Liver (tissue), 9 donors: ENCODE measurements around the gene TMEM164. TPM values are rescaled to one million over a fixed set of nuclear protein-coding genes. Genes with fewer than 3 reads are reported as not detected.

Experiments used
- DNase-seq: peaks from one replicate; pipeline ENCODE4 v3.0.0-alpha.2; 2017; ENCODE audit warnings: low spot score
- H3K27ac ChIP-seq, 2 donors: one replicate each; pipeline ENCODE4 v1.7.0; 2013; ENCODE audit warnings: inconsistent platforms in 2 of 2, low read length in 2 of 2, control low read depth in 1 of 2, low read depth in 1 of 2, mild to moderate bottlenecking in 1 of 2
- H3K27me3 ChIP-seq, 4 donors: one replicate each; pipeline versions ENCODE4 v1.6.1 to v1.7.0; 2013; ENCODE audit warnings: low read length in 3 of 4, inconsistent platforms in 1 of 4, mild to moderate bottlenecking in 1 of 4, moderate library complexity in 1 of 4; ENCODE audit not compliant: control insufficient read depth in 4 of 4, insufficient read depth in 4 of 4
- H3K36me3 ChIP-seq, 4 donors: one replicate each; pipeline versions ENCODE4 v1.6.1 to v1.7.0; 2013; ENCODE audit warnings: low read length in 3 of 4, mild to moderate bottlenecking in 3 of 4, low read depth in 1 of 4, moderate library complexity in 1 of 4; ENCODE audit not compliant: control insufficient read depth in 4 of 4, insufficient read depth in 3 of 4
- H3K4me1 ChIP-seq, 4 donors: one replicate each; pipeline versions ENCODE4 v1.6.1 to v1.7.0; 2013; ENCODE audit warnings: low read length in 3 of 4, mild to moderate bottlenecking in 3 of 4, moderate library complexity in 1 of 4; ENCODE audit not compliant: control insufficient read depth in 4 of 4, insufficient read depth in 4 of 4
- H3K4me3 ChIP-seq, 3 donors: one replicate each; pipeline versions ENCODE4 v1.6.1 to v1.7.0; 2013; ENCODE audit warnings: low read length in 3 of 3, control low read depth in 1 of 3, low read depth in 1 of 3, mild to moderate bottlenecking in 1 of 3
- H3K9ac ChIP-seq, 2 donors: one replicate each; pipeline ENCODE4 v1.7.0; 2013; ENCODE audit warnings: low read length in 2 of 2, mild to moderate bottlenecking in 2 of 2, moderate library complexity in 2 of 2, control low read depth in 1 of 2, low read depth in 1 of 2
- H3K9me3 ChIP-seq, 4 donors: one replicate each; pipeline versions ENCODE4 v1.6.1 to v1.7.0; 2013; ENCODE audit warnings: low read length in 3 of 4; ENCODE audit not compliant: control insufficient read depth in 4 of 4
- FOXA1 ChIP-seq: IDR thresholded peaks from 2 replicates; pipeline ENCODE4 v1.6.1; 2016; ENCODE audit warnings: antibody characterized with exemption
- FOXA2 ChIP-seq: IDR thresholded peaks from 2 replicates; pipeline ENCODE4 v1.6.1; 2016; ENCODE audit warnings: antibody characterized with exemption
- GABPA ChIP-seq, 2 donors: IDR thresholded peaks in 1 of 2; conservative IDR thresholded peaks in 1 of 2; 2 replicates each; pipeline ENCODE4 v1.6.1; 2016; ENCODE audit warnings: antibody characterized with exemption in 2 of 2, mild to moderate bottlenecking in 1 of 2, moderate library complexity in 1 of 2
- HNF4A ChIP-seq, 2 donors: conservative IDR thresholded peaks; 2 replicates each; pipeline ENCODE4 v1.6.1; 2016; ENCODE audit warnings: antibody characterized with exemption in 2 of 2, mild to moderate bottlenecking in 2 of 2
- HNF4G ChIP-seq: IDR thresholded peaks from 2 replicates; pipeline ENCODE4 v1.6.1; 2016; ENCODE audit warnings: antibody characterized with exemption
- JUND ChIP-seq, 2 donors: IDR thresholded peaks; 2 replicates each; pipeline ENCODE4 v1.6.1; 2016; ENCODE audit warnings: antibody characterized with exemption in 2 of 2
- NR2F2 ChIP-seq: IDR thresholded peaks from 2 replicates; pipeline ENCODE4 v1.6.1; 2016; ENCODE audit warnings: antibody characterized with exemption
- RAD21 ChIP-seq, 2 donors: IDR thresholded peaks; 2 replicates each; pipeline ENCODE4 v1.6.1; 2016; ENCODE audit warnings: antibody characterized with exemption in 2 of 2, mild to moderate bottlenecking in 2 of 2
- RXRA ChIP-seq, 2 donors: IDR thresholded peaks; 2 replicates each; pipeline ENCODE4 v1.6.1; 2017 to 2018; ENCODE audit warnings: antibody characterized with exemption in 2 of 2, mild to moderate bottlenecking in 1 of 2
- TAF1 ChIP-seq: conservative IDR thresholded peaks from 2 replicates; pipeline ENCODE4 v1.6.1; 2016; ENCODE audit warnings: antibody characterized with exemption, mild to moderate bottlenecking
- YY1 ChIP-seq: IDR thresholded peaks from 2 replicates; pipeline ENCODE4 v1.6.1; 2016; ENCODE audit warnings: antibody characterized with exemption, mild to moderate bottlenecking
- WGBS: extraction: QIAGEN DNeasy Blood & Tissue Kit; methylation state at CpG from one replicate; pipeline ENCODE4 v1.1.7; 2013; 5-methylcytosine and 5-hydroxymethylcytosine counted together
- polyA plus RNA-seq, 2 donors: library from polyadenylated mRNA; stranded (reverse) in 1 of 2; unstranded in 1 of 2; fragments of 200-250 nt in 1 of 2; fragments of >200 nt in 1 of 2; fragmentation: Nextera tagmentation in 1 of 2; extraction: Ambion mirVana in 1 of 2; gene quantifications; one replicate each; pipeline versions ENCODE4 v1.2.1 to v1.2.3, GENCODE V29; 2013 to 2015
- total RNA-seq, 2 donors: library from RNA; depleted of rRNA; stranded (reverse); fragments of >200 nt; gene quantifications; one replicate each; pipeline ENCODE4 v1.2.3, GENCODE V29; 2014
- TF ChIP-seq, protein P1 (sequence below): IDR thresholded peaks from 2 replicates; pipeline ENCODE4 v1.6.1; 2016; ENCODE audit warnings: antibody characterized with exemption
- TF ChIP-seq, protein P2 (sequence below): IDR thresholded peaks from 2 replicates; pipeline ENCODE4 v1.6.1; 2016; ENCODE audit warnings: antibody characterized with exemption, mild to moderate bottlenecking
- TF ChIP-seq, protein P3 (sequence below): IDR thresholded peaks from 2 replicates; pipeline ENCODE4 v1.6.1; 2016; ENCODE audit warnings: antibody characterized with exemption
- TF ChIP-seq, protein P4 (sequence below): IDR thresholded peaks from 2 replicates; pipeline ENCODE4 v1.6.1; 2016; ENCODE audit warnings: antibody characterized with exemption
- donor health status: healthy.
- donor health status: healthy.
- donor health status: healthy.
- donor health status: healthy.
- donor health status: healthy.

The TMEM164 gene
- total and polyA plus RNA-seq, 4 donors = 0.40 to 8.5 (median 2.9) TPM

DNA sequence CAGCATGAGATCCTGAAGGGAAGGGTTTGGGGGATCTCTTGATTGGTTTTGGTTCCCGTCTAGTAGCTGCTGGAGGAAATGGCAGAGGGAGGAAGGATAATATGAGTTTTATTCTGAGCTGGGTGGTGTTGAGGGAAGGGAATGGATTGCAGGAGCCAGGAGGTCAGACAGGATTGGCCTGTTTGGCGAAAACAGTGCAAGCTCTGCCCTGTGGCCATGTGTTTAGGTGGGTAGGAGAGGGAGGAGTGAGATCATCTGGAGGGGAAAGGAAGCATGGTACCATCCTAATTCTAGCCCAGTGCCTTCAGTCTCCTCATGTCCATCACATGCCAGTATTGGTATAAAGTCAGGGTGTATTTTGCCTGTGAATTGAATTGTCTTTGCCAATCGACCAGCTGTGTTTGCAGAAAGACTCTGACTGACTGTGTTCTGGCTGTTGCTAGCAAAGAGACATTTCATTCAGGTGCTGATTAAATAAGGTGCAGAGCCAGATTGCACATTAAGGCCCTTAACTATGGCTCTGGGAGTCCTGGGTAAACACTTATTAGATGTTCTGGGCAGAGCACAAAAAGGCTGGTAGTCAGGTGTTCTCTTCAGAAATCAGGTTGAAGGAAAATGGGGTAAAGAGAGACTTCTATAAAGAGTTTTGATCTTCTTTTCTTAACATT, 10.0 kb downstream of the TMEM164 start:
- Histone ChIP-seq H3K4me3 (no peak overlapping the region), H3K9me3 (no peaks in the 10 kb centered on the region), H3K27ac (no peak overlapping the region), H3K36me3 (no peaks in the 10 kb centered on the region), H3K9ac (no peak overlapping the region), H3K4me1 (no peaks in the 10 kb centered on the region), H3K27me3 (no peaks in the 10 kb centered on the region)
- 87% methylated on average over 3 of the region's 3 CpGs for WGBS
- TF ChIP-seq, protein P1, sequence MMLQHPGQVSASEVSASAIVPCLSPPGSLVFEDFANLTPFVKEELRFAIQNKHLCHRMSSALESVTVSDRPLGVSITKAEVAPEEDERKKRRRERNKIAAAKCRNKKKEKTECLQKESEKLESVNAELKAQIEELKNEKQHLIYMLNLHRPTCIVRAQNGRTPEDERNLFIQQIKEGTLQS = no peak
- TF ChIP-seq FOXA1 (no peak), RAD21 (IDR thresholded peaks at IDR 0.05) (no peak), JUND (IDR thresholded peaks at IDR 0.05) (no peak)
- TF ChIP-seq, protein P2, sequence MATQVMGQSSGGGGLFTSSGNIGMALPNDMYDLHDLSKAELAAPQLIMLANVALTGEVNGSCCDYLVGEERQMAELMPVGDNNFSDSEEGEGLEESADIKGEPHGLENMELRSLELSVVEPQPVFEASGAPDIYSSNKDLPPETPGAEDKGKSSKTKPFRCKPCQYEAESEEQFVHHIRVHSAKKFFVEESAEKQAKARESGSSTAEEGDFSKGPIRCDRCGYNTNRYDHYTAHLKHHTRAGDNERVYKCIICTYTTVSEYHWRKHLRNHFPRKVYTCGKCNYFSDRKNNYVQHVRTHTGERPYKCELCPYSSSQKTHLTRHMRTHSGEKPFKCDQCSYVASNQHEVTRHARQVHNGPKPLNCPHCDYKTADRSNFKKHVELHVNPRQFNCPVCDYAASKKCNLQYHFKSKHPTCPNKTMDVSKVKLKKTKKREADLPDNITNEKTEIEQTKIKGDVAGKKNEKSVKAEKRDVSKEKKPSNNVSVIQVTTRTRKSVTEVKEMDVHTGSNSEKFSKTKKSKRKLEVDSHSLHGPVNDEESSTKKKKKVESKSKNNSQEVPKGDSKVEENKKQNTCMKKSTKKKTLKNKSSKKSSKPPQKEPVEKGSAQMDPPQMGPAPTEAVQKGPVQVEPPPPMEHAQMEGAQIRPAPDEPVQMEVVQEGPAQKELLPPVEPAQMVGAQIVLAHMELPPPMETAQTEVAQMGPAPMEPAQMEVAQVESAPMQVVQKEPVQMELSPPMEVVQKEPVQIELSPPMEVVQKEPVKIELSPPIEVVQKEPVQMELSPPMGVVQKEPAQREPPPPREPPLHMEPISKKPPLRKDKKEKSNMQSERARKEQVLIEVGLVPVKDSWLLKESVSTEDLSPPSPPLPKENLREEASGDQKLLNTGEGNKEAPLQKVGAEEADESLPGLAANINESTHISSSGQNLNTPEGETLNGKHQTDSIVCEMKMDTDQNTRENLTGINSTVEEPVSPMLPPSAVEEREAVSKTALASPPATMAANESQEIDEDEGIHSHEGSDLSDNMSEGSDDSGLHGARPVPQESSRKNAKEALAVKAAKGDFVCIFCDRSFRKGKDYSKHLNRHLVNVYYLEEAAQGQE = no peak
- no peak for DNase-seq

DNA sequence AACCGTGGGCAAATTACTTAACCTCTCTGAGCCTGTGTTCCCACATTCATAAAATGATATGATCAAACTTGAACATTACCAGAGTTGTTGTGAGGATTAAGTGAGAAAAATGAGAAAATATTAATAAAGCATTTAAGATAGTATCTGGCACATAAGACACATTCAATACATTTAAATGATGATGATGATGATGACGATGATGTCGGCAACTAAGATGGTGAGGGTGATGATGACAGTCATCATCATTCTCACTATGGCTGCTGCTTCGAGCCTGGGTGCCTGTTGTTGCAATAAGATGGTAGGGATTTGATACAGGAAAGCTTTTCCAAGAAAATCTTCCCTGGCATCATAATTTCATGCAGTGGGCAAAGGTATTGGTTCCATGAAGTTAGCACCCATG, 11.1 kb downstream of the TMEM164 start:
- Histone ChIP-seq H3K9me3 (no peaks in the 10 kb centered on the region), H3K27me3 (no peaks in the 10 kb centered on the region), H3K4me1 (no peaks in the 10 kb centered on the region), H3K9ac (no peak overlapping the region), H3K27ac (no peak overlapping the region), H3K4me3 (no peak overlapping the region), H3K36me3 (no peaks in the 10 kb centered on the region)
- TF ChIP-seq NR2F2 (no peak), HNF4A (conservative IDR thresholded peaks at IDR 0.05) (no peak), GABPA (IDR thresholded peaks at IDR 0.05 in 1 of 2, conservative IDR thresholded peaks at IDR 0.05 in 1 of 2) (no peak), FOXA2 (no peak), FOXA1 (no peak), YY1 (no peak)
- TF ChIP-seq, protein P3, sequence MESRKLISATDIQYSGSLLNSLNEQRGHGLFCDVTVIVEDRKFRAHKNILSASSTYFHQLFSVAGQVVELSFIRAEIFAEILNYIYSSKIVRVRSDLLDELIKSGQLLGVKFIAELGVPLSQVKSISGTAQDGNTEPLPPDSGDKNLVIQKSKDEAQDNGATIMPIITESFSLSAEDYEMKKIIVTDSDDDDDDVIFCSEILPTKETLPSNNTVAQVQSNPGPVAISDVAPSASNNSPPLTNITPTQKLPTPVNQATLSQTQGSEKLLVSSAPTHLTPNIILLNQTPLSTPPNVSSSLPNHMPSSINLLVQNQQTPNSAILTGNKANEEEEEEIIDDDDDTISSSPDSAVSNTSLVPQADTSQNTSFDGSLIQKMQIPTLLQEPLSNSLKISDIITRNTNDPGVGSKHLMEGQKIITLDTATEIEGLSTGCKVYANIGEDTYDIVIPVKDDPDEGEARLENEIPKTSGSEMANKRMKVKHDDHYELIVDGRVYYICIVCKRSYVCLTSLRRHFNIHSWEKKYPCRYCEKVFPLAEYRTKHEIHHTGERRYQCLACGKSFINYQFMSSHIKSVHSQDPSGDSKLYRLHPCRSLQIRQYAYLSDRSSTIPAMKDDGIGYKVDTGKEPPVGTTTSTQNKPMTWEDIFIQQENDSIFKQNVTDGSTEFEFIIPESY = no peak
- TF ChIP-seq, protein P4, sequence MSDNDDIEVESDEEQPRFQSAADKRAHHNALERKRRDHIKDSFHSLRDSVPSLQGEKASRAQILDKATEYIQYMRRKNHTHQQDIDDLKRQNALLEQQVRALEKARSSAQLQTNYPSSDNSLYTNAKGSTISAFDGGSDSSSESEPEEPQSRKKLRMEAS = no peak
- WGBS = 93% methylated on average over 4 of the region's 4 CpGs
- no peak for DNase-seq

DNA sequence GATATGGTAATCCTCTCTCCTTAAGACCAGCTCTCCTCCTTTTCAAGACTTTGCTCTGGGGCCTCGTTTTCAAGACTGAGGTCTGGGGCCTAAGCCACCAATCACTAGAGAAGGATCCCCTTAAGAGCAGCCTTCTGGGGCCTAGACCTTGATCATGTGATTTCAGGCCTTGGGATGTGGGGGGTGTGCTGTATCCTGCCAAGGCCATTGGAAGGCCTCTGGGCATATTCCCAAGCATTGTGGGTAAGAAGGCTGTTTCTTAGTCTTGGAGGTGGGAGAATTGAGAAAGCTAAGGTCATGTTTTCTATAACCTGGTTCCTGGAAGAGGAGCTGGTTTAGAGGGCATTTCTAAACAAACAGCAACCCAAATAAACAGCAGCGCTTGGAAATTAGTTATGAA, 12.1 kb downstream of the TMEM164 start:
- no peak for DNase-seq
- H3K27ac ChIP-seq = no peak overlapping the region
- TF ChIP-seq, protein P1 = no peak
- no peak for TF ChIP-seq RAD21 (IDR thresholded peaks at IDR 0.05)
- TF ChIP-seq HNF4A (conservative IDR thresholded peaks at IDR 0.05) = no peak
- TF ChIP-seq HNF4G = no peak
- TF ChIP-seq, protein P2 = no peak
- TF ChIP-seq RXRA (IDR thresholded peaks at IDR 0.05) = no peak
- TF ChIP-seq FOXA1 = no peak
- no peak for TF ChIP-seq NR2F2
- no peak for TF ChIP-seq TAF1
- TF ChIP-seq, protein P3 = no peak

More for the DNA sequence above, 12.1 kb downstream of the TMEM164 start:
- no peak overlapping the region for H3K4me3 ChIP-seq
- no peaks in the 10 kb centered on the region for H3K27me3 ChIP-seq
- H3K4me1 ChIP-seq = no peaks in the 10 kb centered on the region
- WGBS = 83% methylated on average over 2 of the region's 2 CpGs
- H3K9me3 ChIP-seq = no peaks in the 10 kb centered on the region
- H3K36me3 ChIP-seq = no peaks in the 10 kb centered on the region
- H3K9ac ChIP-seq = no peak overlapping the region
